ENCODE results near the gene PRIMA1.

GRCh38 chr14:93669632-93670031, 118.7 kb downstream of the PRIMA1 start:
- no peak for TF ChIP-seq POLR2AphosphoS5 (IDR thresholded peaks at IDR 0.05)
- TF ChIP-seq, protein P1, sequence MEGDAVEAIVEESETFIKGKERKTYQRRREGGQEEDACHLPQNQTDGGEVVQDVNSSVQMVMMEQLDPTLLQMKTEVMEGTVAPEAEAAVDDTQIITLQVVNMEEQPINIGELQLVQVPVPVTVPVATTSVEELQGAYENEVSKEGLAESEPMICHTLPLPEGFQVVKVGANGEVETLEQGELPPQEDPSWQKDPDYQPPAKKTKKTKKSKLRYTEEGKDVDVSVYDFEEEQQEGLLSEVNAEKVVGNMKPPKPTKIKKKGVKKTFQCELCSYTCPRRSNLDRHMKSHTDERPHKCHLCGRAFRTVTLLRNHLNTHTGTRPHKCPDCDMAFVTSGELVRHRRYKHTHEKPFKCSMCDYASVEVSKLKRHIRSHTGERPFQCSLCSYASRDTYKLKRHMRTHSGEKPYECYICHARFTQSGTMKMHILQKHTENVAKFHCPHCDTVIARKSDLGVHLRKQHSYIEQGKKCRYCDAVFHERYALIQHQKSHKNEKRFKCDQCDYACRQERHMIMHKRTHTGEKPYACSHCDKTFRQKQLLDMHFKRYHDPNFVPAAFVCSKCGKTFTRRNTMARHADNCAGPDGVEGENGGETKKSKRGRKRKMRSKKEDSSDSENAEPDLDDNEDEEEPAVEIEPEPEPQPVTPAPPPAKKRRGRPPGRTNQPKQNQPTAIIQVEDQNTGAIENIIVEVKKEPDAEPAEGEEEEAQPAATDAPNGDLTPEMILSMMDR (IDR thresholded peaks at IDR 0.05): no peak
